GM23338 (cell line): ENCODE results near the gene ABCC1. TPM values are rescaled to one million over a fixed set of nuclear protein-coding genes. Genes with fewer than 3 reads are reported as not detected.
"Not testable (repeated sequence)": the region's sequence is repeated elsewhere in the genome, so short reads cannot be mapped to it uniquely, and the experiment has no call there.

ENCODE experiments used
- ATAC-seq: fragments of 200-7000 bp; cut with Tn5 transposase; 3 replicates; pipeline ENCODE4 v1.9.1; 2020
- DNase-seq: peaks from one replicate; pipeline ENCODE4 v3.0.0-alpha.2; 2015; ENCODE audit warnings: low spot score
- H2AFZ ChIP-seq: fragments of 200-600 bp; sonication (generic); 2 replicates; pipeline ENCODE4 v1.8.0; 2016; ENCODE audit warnings: antibody characterized with exemption, mild to moderate bottlenecking, moderate library complexity
- H3F3A ChIP-seq: fragments of 200-600 bp; sonication (generic); replicated peaks from 2 replicates; pipeline ENCODE4 v1.8.0; 2017; ENCODE audit warnings: antibody characterized with exemption, mixed run types, low read depth
- H3K27ac ChIP-seq: fragments of 200-600 bp; sonication (generic); 2 replicates; pipeline ENCODE4 v1.6.1; 2016; ENCODE audit warnings: low read depth
- H3K27me3 ChIP-seq: fragments of 200-600 bp; sonication (generic); 2 replicates; pipeline ENCODE4 v1.8.0; 2016; ENCODE audit warnings: mild to moderate bottlenecking, mixed run types, moderate library complexity; ENCODE audit not compliant: insufficient read depth
- H3K36me3 ChIP-seq: fragments of 200-600 bp; sonication (generic); 2 replicates; pipeline ENCODE4 v1.8.0; 2016; ENCODE audit warnings: mild to moderate bottlenecking; ENCODE audit not compliant: insufficient read depth
- H3K4me1 ChIP-seq: fragments of 200-600 bp; sonication (generic); 2 replicates; pipeline ENCODE4 v1.8.0; 2016; ENCODE audit warnings: mild to moderate bottlenecking, moderate library complexity; ENCODE audit not compliant: insufficient read depth
- H3K4me2 ChIP-seq: fragments of 200-600 bp; sonication (generic); 2 replicates; pipeline ENCODE4 v1.7.1; 2017; ENCODE audit warnings: mixed run types
- H3K4me3 ChIP-seq: fragments of 200-600 bp; sonication (generic); 2 replicates; pipeline ENCODE4 v1.6.1; 2016; ENCODE audit warnings: mixed run types
- H3K79me2 ChIP-seq: fragments of 200-600 bp; sonication (generic); replicated peaks from 2 replicates; pipeline ENCODE4 v1.8.0; 2017; ENCODE audit warnings: mild to moderate bottlenecking; ENCODE audit not compliant: insufficient read depth
- H3K9me2 ChIP-seq: fragments of 200-600 bp; sonication (generic); 2 replicates; pipeline ENCODE4 v1.8.0; 2017; ENCODE audit not compliant: insufficient read depth
- H4K20me1 ChIP-seq: fragments of 200-600 bp; sonication (generic); replicated peaks from 2 replicates; pipeline ENCODE4 v1.8.0; 2017; ENCODE audit warnings: mild to moderate bottlenecking; ENCODE audit not compliant: insufficient read depth
- H3K27ac Mint-ChIP-seq: 2 replicates; pipeline ENCODE4 v1.8.0; 2020; ENCODE audit warnings: inconsistent platforms, mild to moderate bottlenecking, moderate library complexity, mixed read lengths
- H3K27me3 Mint-ChIP-seq: 3 replicates; pipeline ENCODE4 v1.8.0; 2022; ENCODE audit warnings: low read depth, mild to moderate bottlenecking, moderate library complexity, mixed read lengths, inconsistent platforms; ENCODE audit not compliant: insufficient read depth, poor library complexity
- H3K36me3 Mint-ChIP-seq: 3 replicates; pipeline ENCODE4 v1.8.0; 2021; ENCODE audit warnings: low read depth, mild to moderate bottlenecking, inconsistent platforms, moderate library complexity, mixed read lengths
- H3K4me1 Mint-ChIP-seq: 3 replicates; pipeline ENCODE4 v1.8.0; 2020; ENCODE audit warnings: mild to moderate bottlenecking, inconsistent platforms, mixed read lengths
- H3K4me3 Mint-ChIP-seq: 3 replicates; pipeline ENCODE4 v1.8.0; 2021; ENCODE audit warnings: moderate library complexity, mild to moderate bottlenecking, inconsistent platforms, mixed read lengths
- H3K9me3 Mint-ChIP-seq: 3 replicates; pipeline ENCODE4 v1.8.0; 2020; ENCODE audit warnings: moderate library complexity, mild to moderate bottlenecking, inconsistent platforms, mixed read lengths
- CREB1 ChIP-seq: fragments of 250-450 bp; sonication (Bioruptor Pico); IDR thresholded peaks from 2 replicates; pipeline ENCODE4 v1.5.0; 2020; ENCODE audit warnings: low read depth, mild to moderate bottlenecking, moderate library complexity
- ETS1 ChIP-seq: IDR thresholded peaks from 2 replicates; pipeline ENCODE4 v1.6.1; 2016; ENCODE audit warnings: antibody characterized with exemption
- EZH2 ChIP-seq: fragments of 200-600 bp; sonication (generic); IDR thresholded peaks from one replicate; pipeline ENCODE4 v1.8.0; 2017; ENCODE audit warnings: antibody characterized with exemption, mild to moderate bottlenecking, low read depth; ENCODE audit not compliant: unreplicated experiment
- EZH2phosphoT487 ChIP-seq: fragments of 200-600 bp; sonication (generic); IDR thresholded peaks from one replicate; pipeline ENCODE4 v1.8.1; 2018; ENCODE audit warnings: antibody characterized with exemption; ENCODE audit not compliant: unreplicated experiment
- JUNB ChIP-seq: IDR thresholded peaks from one replicate; pipeline ENCODE4 v1.6.1; 2016; ENCODE audit warnings: antibody characterized with exemption; ENCODE audit not compliant: unreplicated experiment
- NANOG ChIP-seq: IDR thresholded peaks from 2 replicates; pipeline ENCODE4 v1.6.1; 2016; ENCODE audit warnings: antibody characterized with exemption, borderline replicate concordance
- POLR2AphosphoS5 ChIP-seq: IDR thresholded peaks from 2 replicates; pipeline ENCODE4 v1.6.1; 2016; ENCODE audit warnings: antibody characterized with exemption, low read depth
- STAT1 ChIP-seq: IDR thresholded peaks from one replicate; pipeline ENCODE4 v1.6.1; 2016; ENCODE audit warnings: antibody characterized with exemption; ENCODE audit not compliant: unreplicated experiment
- ZNF114 ChIP-seq: fragments of 250-450 bp; sonication (Bioruptor Pico); IDR thresholded peaks from 2 replicates; pipeline ENCODE4 v1.5.0; 2020; ENCODE audit warnings: mild to moderate bottlenecking, moderate library complexity
- ZNF331 ChIP-seq: fragments of 250-450 bp; sonication (Bioruptor Pico); IDR thresholded peaks from 2 replicates; pipeline ENCODE4 v1.5.0; 2020; ENCODE audit warnings: low read depth, mild to moderate bottlenecking, moderate library complexity
- ZNF462 ChIP-seq: fragments of 250-450 bp; sonication (Bioruptor Pico); IDR thresholded peaks from 2 replicates; pipeline ENCODE4 v1.5.0; 2020; ENCODE audit warnings: mild to moderate bottlenecking, moderate library complexity
- polyA plus RNA-seq: library from polyadenylated mRNA; unstranded; fragments of >200 nt; fragmentation: Nextera tagmentation; extraction: Ambion mirVana; gene quantifications from 2 replicates; pipeline ENCODE4 v1.2.1, GENCODE V29; 2016
- total RNA-seq: library from RNA; depleted of rRNA; stranded (reverse); fragments of >200 nt; shearing (Covaris generic); gene quantifications from 2 replicates; pipeline ENCODE4 v1.2.3, GENCODE V29; 2014
- TF ChIP-seq, protein P1 (sequence below): IDR thresholded peaks from one replicate; pipeline ENCODE4 v1.6.1; 2018; ENCODE audit warnings: antibody characterized with exemption; ENCODE audit not compliant: unreplicated experiment

Gene ABCC1
- total and polyA plus RNA-seq, 2 experiments from 2014 or later = 11.0 to 46.6 TPM

GRCh38 chr16:15918314-15918713 lies 31.1 kb upstream of the ABCC1 start:
- not testable (repeated sequence) for H3K27me3 Mint-ChIP-seq, H3K4me2 ChIP-seq, H3K79me2 ChIP-seq, ATAC-seq, H3K4me3 ChIP-seq, H3K27me3 ChIP-seq, H3F3A ChIP-seq, H3K36me3 Mint-ChIP-seq, H3K4me3 Mint-ChIP-seq, H3K36me3 ChIP-seq, H3K27ac ChIP-seq, H4K20me1 ChIP-seq, H2AFZ ChIP-seq, H3K9me2 ChIP-seq, H3K9me3 Mint-ChIP-seq, DNase-seq, H3K4me1 Mint-ChIP-seq, H3K4me1 ChIP-seq, H3K27ac Mint-ChIP-seq

- DNase-seq (no peak), ATAC-seq (no peak)
- H3K9me3 Mint-ChIP-seq = peaks cover 3% of the 10 kb centered on the region; the same call in 2 of the 3 replicates
- no peak overlapping the region for H3K4me2 ChIP-seq
- no peaks in the 10 kb centered on the region for H3K79me2 ChIP-seq
- H4K20me1 ChIP-seq = no peaks in the 10 kb centered on the region
- H3K27ac Mint-ChIP-seq = no peak overlapping the region
- H3K4me3 ChIP-seq = no peak overlapping the region
- H3K36me3 Mint-ChIP-seq = no peaks in the 10 kb centered on the region
- H3F3A ChIP-seq = no peaks in the 10 kb centered on the region
- H3K27me3 ChIP-seq = no peaks in the 10 kb centered on the region
- H2AFZ ChIP-seq = no peak overlapping the region
- H3K4me1 ChIP-seq = no peaks in the 10 kb centered on the region
- no peak overlapping the region for H3K4me3 Mint-ChIP-seq
- H3K36me3 ChIP-seq = no peaks in the 10 kb centered on the region
- H3K27ac ChIP-seq = no peak overlapping the region
- peaks cover 4% of the 10 kb centered on the region for H3K27me3 Mint-ChIP-seq
- no peaks in the 10 kb centered on the region for H3K9me2 ChIP-seq
- no peaks in the 10 kb centered on the region for H3K4me1 Mint-ChIP-seq
- TF ChIP-seq NANOG (no peak), POLR2AphosphoS5 (no peak), STAT1 (no peak), EZH2phosphoT487 (no peak), JUNB (no peak), CREB1 (CRISPR knock-in tag) (no peak), ZNF462 (CRISPR knock-in tag) (no peak), ZNF114 (no peak), ZNF331 (CRISPR knock-in tag) (no peak), EZH2 (no peak), ETS1 (no peak)
- TF ChIP-seq, protein P1, sequence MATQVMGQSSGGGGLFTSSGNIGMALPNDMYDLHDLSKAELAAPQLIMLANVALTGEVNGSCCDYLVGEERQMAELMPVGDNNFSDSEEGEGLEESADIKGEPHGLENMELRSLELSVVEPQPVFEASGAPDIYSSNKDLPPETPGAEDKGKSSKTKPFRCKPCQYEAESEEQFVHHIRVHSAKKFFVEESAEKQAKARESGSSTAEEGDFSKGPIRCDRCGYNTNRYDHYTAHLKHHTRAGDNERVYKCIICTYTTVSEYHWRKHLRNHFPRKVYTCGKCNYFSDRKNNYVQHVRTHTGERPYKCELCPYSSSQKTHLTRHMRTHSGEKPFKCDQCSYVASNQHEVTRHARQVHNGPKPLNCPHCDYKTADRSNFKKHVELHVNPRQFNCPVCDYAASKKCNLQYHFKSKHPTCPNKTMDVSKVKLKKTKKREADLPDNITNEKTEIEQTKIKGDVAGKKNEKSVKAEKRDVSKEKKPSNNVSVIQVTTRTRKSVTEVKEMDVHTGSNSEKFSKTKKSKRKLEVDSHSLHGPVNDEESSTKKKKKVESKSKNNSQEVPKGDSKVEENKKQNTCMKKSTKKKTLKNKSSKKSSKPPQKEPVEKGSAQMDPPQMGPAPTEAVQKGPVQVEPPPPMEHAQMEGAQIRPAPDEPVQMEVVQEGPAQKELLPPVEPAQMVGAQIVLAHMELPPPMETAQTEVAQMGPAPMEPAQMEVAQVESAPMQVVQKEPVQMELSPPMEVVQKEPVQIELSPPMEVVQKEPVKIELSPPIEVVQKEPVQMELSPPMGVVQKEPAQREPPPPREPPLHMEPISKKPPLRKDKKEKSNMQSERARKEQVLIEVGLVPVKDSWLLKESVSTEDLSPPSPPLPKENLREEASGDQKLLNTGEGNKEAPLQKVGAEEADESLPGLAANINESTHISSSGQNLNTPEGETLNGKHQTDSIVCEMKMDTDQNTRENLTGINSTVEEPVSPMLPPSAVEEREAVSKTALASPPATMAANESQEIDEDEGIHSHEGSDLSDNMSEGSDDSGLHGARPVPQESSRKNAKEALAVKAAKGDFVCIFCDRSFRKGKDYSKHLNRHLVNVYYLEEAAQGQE = no peak
Measured at GRCh38 chr16:15919331-15919730, 30.1 kb upstream of the ABCC1 start.
